Measurements from ENCODE around the gene SSTR5.

SSTR5 gene

GRCh38 chr16:1065469-1066128 lies 6.9 kb upstream of the SSTR5 start:
- in situ Hi-C loops (cut with HindIII; ENCODE audit: low sequenced_read_pairs) = loop anchor here (5.0 kb wide), 1 partner anchor 88 kb away; no protein-coding TSS in a partner anchor
- no peak overlapping the region for H3K4me3 ChIP-seq (ENCODE audit: low read depth, low read length)
- TF ChIP-seq, protein P1, sequence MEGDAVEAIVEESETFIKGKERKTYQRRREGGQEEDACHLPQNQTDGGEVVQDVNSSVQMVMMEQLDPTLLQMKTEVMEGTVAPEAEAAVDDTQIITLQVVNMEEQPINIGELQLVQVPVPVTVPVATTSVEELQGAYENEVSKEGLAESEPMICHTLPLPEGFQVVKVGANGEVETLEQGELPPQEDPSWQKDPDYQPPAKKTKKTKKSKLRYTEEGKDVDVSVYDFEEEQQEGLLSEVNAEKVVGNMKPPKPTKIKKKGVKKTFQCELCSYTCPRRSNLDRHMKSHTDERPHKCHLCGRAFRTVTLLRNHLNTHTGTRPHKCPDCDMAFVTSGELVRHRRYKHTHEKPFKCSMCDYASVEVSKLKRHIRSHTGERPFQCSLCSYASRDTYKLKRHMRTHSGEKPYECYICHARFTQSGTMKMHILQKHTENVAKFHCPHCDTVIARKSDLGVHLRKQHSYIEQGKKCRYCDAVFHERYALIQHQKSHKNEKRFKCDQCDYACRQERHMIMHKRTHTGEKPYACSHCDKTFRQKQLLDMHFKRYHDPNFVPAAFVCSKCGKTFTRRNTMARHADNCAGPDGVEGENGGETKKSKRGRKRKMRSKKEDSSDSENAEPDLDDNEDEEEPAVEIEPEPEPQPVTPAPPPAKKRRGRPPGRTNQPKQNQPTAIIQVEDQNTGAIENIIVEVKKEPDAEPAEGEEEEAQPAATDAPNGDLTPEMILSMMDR (IDR thresholded peaks at IDR 0.05; ENCODE audit: low read depth, low read length, missing control alignments) = no peak
- DNase-seq (ENCODE audit: low read depth) = no peak

GRCh38 chr16:1066584-1067172 lies 5.9 kb upstream of the SSTR5 start:
- no peak for DNase-seq (ENCODE audit: low read depth)
- in situ Hi-C loops (cut with HindIII; ENCODE audit: low sequenced_read_pairs) = loop anchor here (5.0 kb wide), 1 partner anchor 89 kb away; no protein-coding TSS in a partner anchor
- TF ChIP-seq, protein P1 (IDR thresholded peaks at IDR 0.05; ENCODE audit: low read depth, low read length, missing control alignments) = no peak
- H3K4me3 ChIP-seq (ENCODE audit: low read depth, low read length) = no peak overlapping the region

DNA sequence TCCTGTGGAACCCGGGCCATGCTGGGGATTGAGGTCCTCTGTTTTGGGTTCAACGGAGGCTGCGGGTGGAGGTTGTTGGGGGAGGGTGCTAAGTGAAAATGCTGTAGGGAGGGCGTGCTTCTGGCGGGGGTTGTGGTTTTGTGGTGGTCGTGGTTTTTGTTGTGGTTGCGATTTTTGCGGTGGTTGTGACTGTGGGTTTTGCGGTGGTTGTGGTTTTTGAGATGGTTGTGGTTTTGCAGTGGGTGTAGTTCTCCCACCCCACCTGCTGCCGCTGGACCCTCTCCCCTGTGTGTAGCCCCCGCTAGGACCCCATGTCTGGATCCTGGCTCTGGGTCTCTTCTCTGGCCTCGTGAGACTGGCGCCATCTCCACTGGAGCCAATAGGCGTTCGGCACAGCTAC lies 4.9 kb upstream of the SSTR5 start:
- DNase-seq (ENCODE audit: low read depth) = no peak
- TF ChIP-seq, protein P1 (IDR thresholded peaks at IDR 0.05; ENCODE audit: low read depth, low read length, missing control alignments) = no peak
- in situ Hi-C loops (cut with HindIII; ENCODE audit: low sequenced_read_pairs) = loop anchor here (5.0 kb wide), 1 partner anchor 90 kb away; no protein-coding TSS in a partner anchor
- no peak overlapping the region for H3K4me3 ChIP-seq (ENCODE audit: low read depth, low read length)

DNA sequence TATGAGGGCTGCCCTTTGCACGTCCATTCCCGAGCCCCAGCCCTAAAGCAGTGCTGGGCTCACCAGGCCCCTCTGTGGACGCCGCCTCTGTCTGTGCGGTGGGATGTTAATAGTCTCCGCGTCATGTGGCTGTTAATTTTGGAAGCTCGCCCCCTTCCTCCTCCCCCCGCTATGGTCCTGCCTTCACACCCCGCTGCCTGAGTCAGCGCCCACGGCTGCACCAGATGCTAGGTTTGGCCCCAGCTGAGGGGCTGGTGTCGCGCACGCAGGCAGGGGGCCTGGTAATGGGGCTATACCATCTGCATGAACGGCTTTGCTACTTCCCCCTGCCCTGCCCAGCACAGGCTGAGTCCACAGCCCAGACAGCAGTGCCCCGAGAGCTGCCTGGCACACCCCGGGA lies 4.1 kb upstream of the SSTR5 start:
- in situ Hi-C loops (cut with HindIII; ENCODE audit: low sequenced_read_pairs) = loop anchor here (5.0 kb wide), 1 partner anchor 91 kb away; no protein-coding TSS in a partner anchor
- H3K4me3 ChIP-seq (ENCODE audit: low read depth, low read length) = no peak overlapping the region
- TF ChIP-seq, protein P1 (IDR thresholded peaks at IDR 0.05; ENCODE audit: low read depth, low read length, missing control alignments) = no peak
- DNase-seq (ENCODE audit: low read depth) = no peak

DNA sequence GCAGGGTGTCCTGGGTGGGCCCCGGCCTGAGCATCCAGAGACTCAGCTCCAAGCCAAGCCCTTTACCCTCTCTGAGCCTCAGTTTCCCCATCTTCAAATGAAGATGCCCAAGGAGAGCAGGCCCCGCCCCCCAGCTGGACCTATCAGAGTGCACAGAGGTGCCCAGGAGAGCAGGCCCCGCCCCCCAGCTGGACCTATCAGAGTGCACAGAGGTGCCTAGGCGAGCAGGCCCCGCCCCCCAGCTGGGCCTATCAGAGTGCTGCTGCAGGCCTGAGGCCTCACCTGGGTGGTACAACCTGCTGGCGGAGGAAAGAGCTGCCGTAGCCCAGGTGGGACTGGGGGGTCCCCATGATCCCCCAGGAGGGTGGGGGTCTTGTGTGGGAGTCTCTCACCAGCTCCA lies 3.4 kb upstream of the SSTR5 start:
- TF ChIP-seq, protein P1 (IDR thresholded peaks at IDR 0.05; ENCODE audit: low read depth, low read length, missing control alignments) = no peak
- H3K4me3 ChIP-seq (ENCODE audit: low read depth, low read length) = no peak overlapping the region
- DNase-seq (ENCODE audit: low read depth) = no peak
- in situ Hi-C loops (cut with HindIII; ENCODE audit: low sequenced_read_pairs) = loop anchor here (5.0 kb wide), 1 partner anchor 92 kb away; no protein-coding TSS in a partner anchor

DNA sequence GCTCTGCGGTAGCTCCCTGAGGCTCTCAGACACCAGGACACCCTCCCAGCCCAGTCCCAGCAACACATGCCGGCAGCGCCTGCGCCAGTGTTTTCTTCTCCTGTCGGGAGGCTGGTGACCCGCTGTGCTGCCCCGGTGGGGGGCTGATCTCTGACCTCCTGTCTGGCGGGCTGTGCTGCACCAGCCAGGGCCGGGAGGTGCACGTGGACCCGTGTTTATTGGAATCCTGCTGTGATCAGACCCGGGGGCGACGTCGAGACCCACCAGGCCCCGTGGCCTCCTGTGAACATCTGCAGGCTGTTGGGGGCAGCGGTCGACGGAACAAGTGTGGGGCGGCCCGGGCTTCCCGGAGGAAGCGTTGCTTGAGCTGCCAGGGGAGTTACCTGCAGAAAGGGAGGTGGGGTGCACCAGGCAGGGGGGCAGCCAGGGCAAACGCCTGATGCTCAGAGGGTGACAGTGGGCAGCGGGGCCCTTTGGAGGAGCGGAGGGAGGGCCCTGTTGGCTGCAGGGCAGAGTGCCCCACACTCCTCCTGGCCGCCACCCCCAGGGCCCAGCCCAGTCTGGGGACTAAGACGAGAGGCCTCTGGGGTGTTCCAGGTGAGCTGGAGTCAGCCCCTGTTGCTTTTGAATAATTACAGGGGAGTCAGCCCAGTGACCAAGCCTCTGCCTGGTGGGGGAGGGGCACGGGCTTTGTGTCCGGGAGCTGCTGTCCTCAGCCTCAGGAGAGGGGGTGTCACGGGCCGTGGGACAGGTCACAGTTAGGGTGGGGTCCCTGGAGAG lies 2.3 kb upstream of the SSTR5 start:
- TF ChIP-seq, protein P1 (IDR thresholded peaks at IDR 0.05; ENCODE audit: low read depth, low read length, missing control alignments) = no peak
- no peak for DNase-seq (ENCODE audit: low read depth)
- in situ Hi-C loops (cut with HindIII; ENCODE audit: low sequenced_read_pairs) = no loop called here
- H3K4me3 ChIP-seq (ENCODE audit: low read depth, low read length) = no peak overlapping the region
